HFF-Myc (cell line): Measurements from ENCODE around the gene MAPKAPK2.

Source experiments
- DNase-seq: peaks from one replicate; pipeline ENCODE4 v3.0.0-alpha.2; 2011; ENCODE audit warnings: low read depth; ENCODE audit errors: extremely low read depth
- H3K4me3 ChIP-seq: replicated peaks from 2 replicates; pipeline ENCODE4 v1.5.1; 2011; ENCODE audit warnings: low read depth, mild to moderate bottlenecking, control low read depth, low read length
- CTCF ChIP-seq: IDR thresholded peaks from 2 replicates; pipeline ENCODE4 v1.5.1; 2012; ENCODE audit warnings: mild to moderate bottlenecking, low read depth, low read length, control low read depth; ENCODE audit errors: missing control alignments

Gene MAPKAPK2

GRCh38 chr1:206643118-206643698 is 41.5 kb upstream of the MAPKAPK2 start:
- no peak for DNase-seq
- no peak for TF ChIP-seq CTCF
- no peak overlapping the region for H3K4me3 ChIP-seq

GRCh38 chr1:206646504-206646903 is 38.2 kb upstream of the MAPKAPK2 start:
- TF ChIP-seq CTCF: no peak
- H3K4me3 ChIP-seq: no peak overlapping the region
- no peak for DNase-seq

- no peak overlapping the region for H3K4me3 ChIP-seq
- no peak for DNase-seq
- no peak for TF ChIP-seq CTCF
Measured at GRCh38 chr1:206647224-206647623, 37.5 kb upstream of the MAPKAPK2 start.

- no peak for DNase-seq
- no peak overlapping the region for H3K4me3 ChIP-seq
- TF ChIP-seq CTCF: no peak
Measured at GRCh38 chr1:206649261-206649921, 35.3 kb upstream of the MAPKAPK2 start.

GRCh38 chr1:206651014-206651413 is 33.7 kb upstream of the MAPKAPK2 start:
- no peak overlapping the region for H3K4me3 ChIP-seq
- DNase-seq: no peak
- no peak for TF ChIP-seq CTCF

GRCh38 chr1:206651958-206652890 is 32.5 kb upstream of the MAPKAPK2 start:
- DNase-seq: no peak
- TF ChIP-seq CTCF: no peak
- no peak overlapping the region for H3K4me3 ChIP-seq
